Measurements from ENCODE around the gene NFIA. TPM values are rescaled to one million over a fixed set of nuclear protein-coding genes. Genes with fewer than 3 reads are reported as not detected.

Gene NFIA
- total and polyA plus RNA-seq, 8 donors, result 9.6 to 108 (median 37.2) TPM

DNA sequence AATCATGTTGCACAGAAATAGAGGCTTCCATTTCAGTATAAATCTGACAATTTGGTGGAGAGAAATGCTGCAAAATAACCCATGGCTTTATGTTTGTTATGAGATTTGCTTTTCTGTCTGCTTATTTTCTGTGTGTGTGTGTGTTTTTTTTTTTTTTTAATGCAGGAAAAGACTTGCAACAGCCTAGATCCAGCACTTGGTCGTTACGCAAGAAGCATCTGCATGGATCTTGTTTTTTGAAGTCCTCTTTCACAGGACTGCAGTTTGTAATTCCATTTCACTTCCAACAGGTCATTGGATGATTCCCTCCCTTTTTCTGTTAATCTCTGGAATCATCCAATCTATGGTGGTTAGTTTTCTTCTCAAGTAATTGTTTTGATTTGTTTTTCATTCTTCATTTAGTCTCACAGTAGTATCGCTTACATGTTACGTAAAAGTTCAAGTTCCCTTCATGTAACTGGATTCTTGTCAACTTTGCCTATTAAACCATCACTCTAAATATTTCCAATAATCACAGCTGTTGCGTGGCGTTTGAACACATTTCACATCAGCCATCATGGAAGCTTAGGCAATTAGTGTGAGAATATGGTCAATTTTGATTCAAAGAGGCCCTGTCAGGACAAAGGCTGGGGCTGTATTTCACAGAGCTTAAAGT, 312.9 kb downstream of the NFIA start:
- intact Hi-C loops (cut with DNase I; ENCODE audit: low total_unique reads), result no loop called here
- DNase-seq, result no peak
- H3K4me1 ChIP-seq, result peaks cover 0 to 48% (median 15%) of the 10 kb centered on the region in 4 donors
- TF ChIP-seq, protein P1, sequence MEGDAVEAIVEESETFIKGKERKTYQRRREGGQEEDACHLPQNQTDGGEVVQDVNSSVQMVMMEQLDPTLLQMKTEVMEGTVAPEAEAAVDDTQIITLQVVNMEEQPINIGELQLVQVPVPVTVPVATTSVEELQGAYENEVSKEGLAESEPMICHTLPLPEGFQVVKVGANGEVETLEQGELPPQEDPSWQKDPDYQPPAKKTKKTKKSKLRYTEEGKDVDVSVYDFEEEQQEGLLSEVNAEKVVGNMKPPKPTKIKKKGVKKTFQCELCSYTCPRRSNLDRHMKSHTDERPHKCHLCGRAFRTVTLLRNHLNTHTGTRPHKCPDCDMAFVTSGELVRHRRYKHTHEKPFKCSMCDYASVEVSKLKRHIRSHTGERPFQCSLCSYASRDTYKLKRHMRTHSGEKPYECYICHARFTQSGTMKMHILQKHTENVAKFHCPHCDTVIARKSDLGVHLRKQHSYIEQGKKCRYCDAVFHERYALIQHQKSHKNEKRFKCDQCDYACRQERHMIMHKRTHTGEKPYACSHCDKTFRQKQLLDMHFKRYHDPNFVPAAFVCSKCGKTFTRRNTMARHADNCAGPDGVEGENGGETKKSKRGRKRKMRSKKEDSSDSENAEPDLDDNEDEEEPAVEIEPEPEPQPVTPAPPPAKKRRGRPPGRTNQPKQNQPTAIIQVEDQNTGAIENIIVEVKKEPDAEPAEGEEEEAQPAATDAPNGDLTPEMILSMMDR (IDR thresholded peaks at IDR 0.05), result no peak
- TF ChIP-seq POLR2A (IDR thresholded peaks at IDR 0.05) (no peak), EP300 (IDR thresholded peaks at IDR 0.05) (no peak), POLR2AphosphoS5 (IDR thresholded peaks at IDR 0.05) (no peak)
- H3K9me3 ChIP-seq, result no peaks in the 10 kb centered on the region
- H3K4me3 ChIP-seq, result no peak overlapping the region
- no peak overlapping the region for H3K27ac ChIP-seq
- peaks cover 0 to 3% (median 1%) of the 10 kb centered on the region in 4 donors for H3K36me3 ChIP-seq
- WGBS, 5 donors, result 80 to 88% (median 84%) methylated on average over 6 of the region's 6 CpGs
- H3K27me3 ChIP-seq, result no peaks in the 10 kb centered on the region

DNA sequence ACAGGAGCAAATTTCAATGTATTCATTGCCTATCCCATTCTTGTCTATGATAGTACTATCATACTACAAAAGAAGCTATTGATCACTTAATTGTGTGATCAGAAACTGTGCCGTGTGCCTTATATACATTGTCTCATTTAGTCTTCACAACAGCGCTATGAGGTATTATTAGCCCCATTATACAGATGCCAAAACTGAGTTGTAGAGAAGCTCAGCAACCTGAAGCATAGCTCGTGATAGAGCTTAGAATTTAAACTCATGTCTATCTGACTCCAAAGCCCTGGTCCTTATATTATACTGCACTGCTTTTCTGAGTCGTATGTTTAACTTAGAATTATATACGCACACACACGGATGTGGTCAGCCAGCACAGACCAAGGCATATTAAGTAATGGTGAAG, 315.1 kb downstream of the NFIA start:
- Histone ChIP-seq H3K4me3 (no peak overlapping the region), H3K36me3 (no peaks in the 10 kb centered on the region), H3K4me1 (peaks cover 0 to 37% (median 12%) of the 10 kb centered on the region in 4 donors), H3K27ac (peak overlapping the region in 3 of 5 donors; percentile 9 to 48 (median 33)), H3K27me3 (no peaks in the 10 kb centered on the region), H3K9me3 (no peaks in the 10 kb centered on the region)
- TF ChIP-seq POLR2A (IDR thresholded peaks at IDR 0.05) (no peak), POLR2AphosphoS5 (IDR thresholded peaks at IDR 0.05) (no peak), EP300 (IDR thresholded peaks at IDR 0.05) (no peak)
- TF ChIP-seq, protein P1 (IDR thresholded peaks at IDR 0.05), result no peak
- 82 to 94% (median 91%) methylated on average over 6 of the region's 6 CpGs for WGBS, 5 donors
- intact Hi-C loops (cut with DNase I; ENCODE audit: low total_unique reads), result no loop called here
- no peak for DNase-seq

DNA sequence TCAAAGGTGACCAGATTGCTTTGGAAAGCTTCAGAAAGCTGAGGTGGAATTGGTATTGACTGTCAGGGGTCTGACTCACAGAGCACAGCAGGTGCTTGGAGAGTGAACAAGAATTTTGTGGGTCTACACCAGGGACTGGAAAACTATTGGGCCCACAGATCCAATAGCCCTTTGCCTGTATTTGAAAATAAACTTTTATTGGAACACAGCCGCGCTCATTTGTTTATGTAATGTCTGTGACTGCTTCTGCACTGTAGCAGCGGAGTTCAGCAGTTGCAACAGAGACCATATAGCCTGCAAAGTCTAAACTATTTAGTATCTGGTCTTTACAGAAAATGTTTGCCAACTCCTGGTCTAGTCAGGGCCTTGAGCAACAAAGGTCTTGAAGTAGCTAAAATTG, 315.6 kb downstream of the NFIA start:
- no peaks in the 10 kb centered on the region for H3K9me3 ChIP-seq
- TF ChIP-seq POLR2AphosphoS5 (IDR thresholded peaks at IDR 0.05) (peak in 1 of 3 donors; percentile 11), EP300 (IDR thresholded peaks at IDR 0.05) (no peak), POLR2A (IDR thresholded peaks at IDR 0.05) (no peak)
- TF ChIP-seq, protein P1 (IDR thresholded peaks at IDR 0.05), result no peak
- H3K27ac ChIP-seq, result peak overlapping the region in 3 of 5 donors; percentile 9 to 48 (median 33)
- H3K4me1 ChIP-seq, result peaks cover 0 to 38% (median 12%) of the 10 kb centered on the region in 4 donors
- no peaks in the 10 kb centered on the region for H3K27me3 ChIP-seq
- 63 to 89% (median 81%) methylated on average over 3 of the region's 3 CpGs for WGBS, 5 donors
- no peaks in the 10 kb centered on the region for H3K36me3 ChIP-seq
- H3K4me3 ChIP-seq, result no peak overlapping the region
- intact Hi-C loops (cut with DNase I; ENCODE audit: low total_unique reads), result no loop called here
- peak in 1 of 2 donors; percentile 61 for DNase-seq

DNA sequence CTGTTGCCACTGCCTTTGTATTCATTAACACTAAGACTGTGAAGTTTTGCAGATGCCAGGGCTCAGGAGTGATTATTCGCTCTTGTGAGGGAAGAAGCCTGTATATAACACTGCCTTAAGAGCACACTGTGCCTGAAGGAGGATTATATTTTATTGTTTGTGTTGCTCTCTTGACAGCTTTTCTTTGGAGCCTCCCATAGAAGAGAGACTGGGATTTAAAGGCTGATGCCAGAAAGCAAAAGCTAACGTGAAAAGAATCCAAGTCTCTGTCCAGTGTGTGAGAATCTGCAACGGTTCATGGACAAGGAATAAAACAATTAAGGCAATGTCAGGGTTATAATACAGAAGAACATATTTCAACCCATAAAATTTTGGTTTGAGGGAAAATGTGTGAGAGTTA, 316.8 kb downstream of the NFIA start:
- H3K27me3 ChIP-seq, result no peaks in the 10 kb centered on the region
- no peak overlapping the region for H3K4me3 ChIP-seq
- H3K36me3 ChIP-seq, result no peaks in the 10 kb centered on the region
- intact Hi-C loops (cut with DNase I; ENCODE audit: low total_unique reads), result no loop called here
- peaks cover 0 to 51% (median 18%) of the 10 kb centered on the region in 4 donors for H3K4me1 ChIP-seq
- TF ChIP-seq, protein P1 (IDR thresholded peaks at IDR 0.05), result no peak
- no peak for TF ChIP-seq POLR2A (IDR thresholded peaks at IDR 0.05)
- no peak for TF ChIP-seq EP300 (IDR thresholded peaks at IDR 0.05)
- no peak for TF ChIP-seq POLR2AphosphoS5 (IDR thresholded peaks at IDR 0.05)
- WGBS, 5 donors, result 59 to 74% (median 65%) methylated on average over 3 of the region's 3 CpGs
- peak in 1 of 2 donors; percentile 74 for DNase-seq
- peak overlapping the region in 2 of 5 donors; percentile 31 to 48 for H3K27ac ChIP-seq
- H3K9me3 ChIP-seq, result no peaks in the 10 kb centered on the region
